HUES6 (cell line): ENCODE measurements around the gene MTARC2.
"Not testable (repeated sequence)": the region's sequence is repeated elsewhere in the genome, so short reads cannot be mapped to it uniquely, and the experiment has no call there.

Source experiments
- H3K27ac ChIP-seq: 2 replicates; pipeline ENCODE4 v1.7.0; 2013; ENCODE audit warnings: low read depth, mild to moderate bottlenecking, low read length, inconsistent platforms
- H3K27me3 ChIP-seq: 2 replicates; pipeline ENCODE4 v1.6.1; 2013; ENCODE audit warnings: low read length; ENCODE audit not compliant: control insufficient read depth, insufficient read depth
- H3K36me3 ChIP-seq: 2 replicates; pipeline ENCODE4 v1.6.1; 2013; ENCODE audit warnings: low read length; ENCODE audit not compliant: control insufficient read depth, insufficient read depth
- H3K4me1 ChIP-seq: 2 replicates; pipeline ENCODE4 v1.6.1; 2013; ENCODE audit warnings: low read length; ENCODE audit not compliant: control insufficient read depth, insufficient read depth
- H3K4me3 ChIP-seq: 2 replicates; pipeline ENCODE4 v1.5.1; 2013; ENCODE audit warnings: low read depth, low read length
- H3K9ac ChIP-seq: one replicate; pipeline ENCODE4 v1.6.1; 2013; ENCODE audit warnings: mild to moderate bottlenecking, low read length
- H3K9me3 ChIP-seq: 2 replicates; pipeline ENCODE4 v1.6.1; 2013; ENCODE audit warnings: low read depth, low read length; ENCODE audit not compliant: control insufficient read depth, insufficient read depth

Gene MTARC2

GRCh38 chr1:220708936-220709801 lies 39.0 kb upstream of the MTARC2 start:
- no peak overlapping the region for H3K9ac ChIP-seq
- H3K4me1 ChIP-seq = peaks cover 7% of the 10 kb centered on the region; the same call in 1 of the 2 replicates
- no peak overlapping the region for H3K27ac ChIP-seq
- no peaks in the 10 kb centered on the region for H3K36me3 ChIP-seq
- peaks cover under 1% of the 10 kb centered on the region; the same call in 1 of the 2 replicates for H3K9me3 ChIP-seq
- no peaks in the 10 kb centered on the region for H3K27me3 ChIP-seq
- no peak overlapping the region for H3K4me3 ChIP-seq

DNA sequence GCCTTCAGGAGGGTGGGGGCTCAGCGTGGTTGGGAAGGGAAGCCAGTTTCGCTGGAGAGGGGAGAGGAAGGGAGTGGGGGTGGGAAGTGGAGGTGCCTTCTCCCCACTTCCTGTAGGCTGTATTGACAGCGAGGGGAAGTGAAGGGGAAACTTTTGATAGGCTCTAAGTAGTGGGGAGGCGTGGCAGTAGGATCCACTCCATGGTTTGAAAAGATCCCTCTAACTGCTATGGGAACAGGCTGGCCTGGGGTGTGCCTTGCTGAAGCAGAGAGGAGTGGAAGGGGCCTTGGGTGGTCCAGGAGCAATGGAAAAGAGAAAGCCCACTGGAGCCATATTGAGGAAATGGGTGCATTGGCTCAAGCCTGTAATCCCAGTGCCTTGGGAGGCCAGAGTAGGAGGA lies 37.8 kb upstream of the MTARC2 start:
- Histone ChIP-seq H3K27ac (no peak overlapping the region), H3K4me3 (no peak overlapping the region), H3K27me3 (no peaks in the 10 kb centered on the region), H3K9me3 (peaks cover 11% of the 10 kb centered on the region), H3K9ac (no peak overlapping the region), H3K36me3 (no peaks in the 10 kb centered on the region), H3K4me1 (peaks cover 7% of the 10 kb centered on the region; the same call in 1 of the 2 replicates)

DNA sequence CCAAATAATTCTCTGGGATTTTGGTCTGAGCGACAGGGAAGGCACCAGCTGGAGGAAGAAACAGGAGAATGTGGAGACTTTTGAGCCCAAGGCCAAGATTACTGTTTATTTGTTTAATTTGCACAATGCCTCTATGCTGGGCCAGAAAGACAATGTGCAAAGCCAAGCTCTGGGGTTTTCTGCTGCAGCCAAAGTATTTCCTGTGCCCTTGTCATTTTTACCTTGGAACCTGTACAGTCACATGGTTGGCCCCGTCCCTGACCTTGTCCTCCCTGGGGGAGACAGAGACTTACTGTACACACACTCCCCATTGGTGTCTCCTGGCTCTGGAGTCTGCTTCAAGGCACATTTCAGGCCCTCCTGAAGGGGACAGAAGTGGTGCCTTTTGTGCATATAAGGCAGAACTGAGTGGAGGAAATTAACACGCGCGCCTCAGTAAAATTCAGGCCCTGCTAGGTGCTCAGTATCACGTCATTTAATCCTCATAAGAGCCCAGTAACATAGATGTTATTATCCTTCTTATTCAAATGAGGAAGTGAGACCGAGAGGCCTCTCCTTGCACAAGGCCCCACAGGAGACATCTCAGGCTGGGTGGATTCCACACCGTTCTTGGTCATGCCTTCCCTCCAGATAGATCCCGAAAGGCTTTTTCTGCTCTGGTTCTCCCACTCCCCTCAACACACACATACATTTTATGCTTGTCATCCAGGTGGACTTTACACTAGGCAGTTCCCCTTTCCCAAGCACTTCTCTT lies 36.9 kb upstream of the MTARC2 start:
- Histone ChIP-seq H3K36me3 (no peaks in the 10 kb centered on the region), H3K4me1 (peaks cover 3% of the 10 kb centered on the region; the same call in 1 of the 2 replicates), H3K9ac (no peak overlapping the region), H3K9me3 (peaks cover 16% of the 10 kb centered on the region), H3K27me3 (no peaks in the 10 kb centered on the region), H3K4me3 (no peak overlapping the region), H3K27ac (no peak overlapping the region)

- not testable (repeated sequence) for H3K27me3 ChIP-seq, H3K9ac ChIP-seq, H3K27ac ChIP-seq, H3K36me3 ChIP-seq, H3K4me3 ChIP-seq, H3K4me1 ChIP-seq
- H3K9me3 ChIP-seq = peaks cover 18% of the 10 kb centered on the region
These were observed 32.1 kb upstream of the MTARC2 start for GRCh38 chr1:220715986-220716385.

GRCh38 chr1:220717800-220718640 lies 30.1 kb upstream of the MTARC2 start:
- Histone ChIP-seq H3K27me3 (no peaks in the 10 kb centered on the region), H3K27ac (no peak overlapping the region), H3K36me3 (no peaks in the 10 kb centered on the region), H3K4me3 (no peak overlapping the region), H3K4me1 (no peaks in the 10 kb centered on the region), H3K9ac (no peak overlapping the region), H3K9me3 (peaks cover 18% of the 10 kb centered on the region)

- not testable (repeated sequence) for H3K27ac ChIP-seq, H3K9me3 ChIP-seq, H3K4me3 ChIP-seq, H3K36me3 ChIP-seq, H3K9ac ChIP-seq, H3K27me3 ChIP-seq, H3K4me1 ChIP-seq
These were observed 26.9 kb upstream of the MTARC2 start for GRCh38 chr1:220721266-220721665.

- H3K9ac ChIP-seq = no peak overlapping the region
- no peaks in the 10 kb centered on the region for H3K27me3 ChIP-seq
- no peak overlapping the region for H3K27ac ChIP-seq
- no peaks in the 10 kb centered on the region for H3K9me3 ChIP-seq
- H3K4me3 ChIP-seq = no peak overlapping the region
- H3K4me1 ChIP-seq = no peaks in the 10 kb centered on the region
- no peaks in the 10 kb centered on the region for H3K36me3 ChIP-seq
These were observed 21.5 kb upstream of the MTARC2 start for GRCh38 chr1:220726634-220727033.

DNA sequence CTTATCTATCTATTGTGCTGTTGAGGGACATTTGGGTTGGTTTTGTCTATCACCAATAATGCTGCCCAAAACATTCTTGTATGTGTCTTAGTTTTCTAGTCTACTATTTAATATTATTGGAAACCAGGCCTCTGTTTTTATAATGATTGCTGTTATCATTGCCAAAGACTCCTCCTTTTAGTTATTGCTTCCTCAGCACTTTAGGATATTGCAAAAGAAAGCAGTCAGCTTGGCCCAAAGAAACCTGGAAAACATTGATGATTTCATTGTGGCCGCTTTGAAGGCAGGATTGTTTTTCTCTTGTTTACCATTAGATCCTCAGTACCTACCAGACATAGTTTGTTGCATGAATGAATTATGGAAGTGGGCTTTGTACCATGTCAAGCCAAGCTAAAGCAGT lies 20.6 kb upstream of the MTARC2 start:
- H3K4me3 ChIP-seq = no peak overlapping the region
- no peak overlapping the region for H3K27ac ChIP-seq
- no peaks in the 10 kb centered on the region for H3K36me3 ChIP-seq
- no peak overlapping the region for H3K9ac ChIP-seq
- H3K27me3 ChIP-seq = no peaks in the 10 kb centered on the region
- no peaks in the 10 kb centered on the region for H3K9me3 ChIP-seq
- no peaks in the 10 kb centered on the region for H3K4me1 ChIP-seq

GRCh38 chr1:220730486-220730885 lies 17.6 kb upstream of the MTARC2 start:
- Histone ChIP-seq H3K9ac (no peak overlapping the region), H3K27ac (no peak overlapping the region), H3K9me3 (no peaks in the 10 kb centered on the region), H3K4me3 (no peak overlapping the region), H3K36me3 (no peaks in the 10 kb centered on the region), H3K4me1 (peaks cover 4% of the 10 kb centered on the region; the same call in 1 of the 2 replicates), H3K27me3 (no peaks in the 10 kb centered on the region)

DNA sequence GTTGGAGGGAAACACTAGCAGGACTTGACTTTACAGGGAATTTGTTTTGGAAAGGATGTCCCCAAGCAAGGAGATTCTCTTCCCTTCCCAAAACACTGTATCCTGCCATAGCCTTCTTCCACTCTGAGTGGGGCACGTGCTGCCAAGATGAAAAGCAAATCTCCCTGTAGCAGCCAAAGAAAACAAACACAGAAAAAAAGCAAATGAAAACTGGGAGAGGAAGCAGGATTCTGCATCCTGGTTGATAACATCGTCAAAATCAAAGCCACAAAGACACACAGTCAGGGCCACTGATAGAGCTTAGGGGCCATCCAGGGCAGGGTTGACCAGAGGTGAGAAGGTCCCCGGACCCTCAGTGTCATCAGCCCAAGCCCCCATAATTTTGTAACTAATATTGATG lies 16.0 kb upstream of the MTARC2 start:
- H3K27me3 ChIP-seq = no peaks in the 10 kb centered on the region
- peaks cover 4% of the 10 kb centered on the region; the same call in 1 of the 2 replicates for H3K4me1 ChIP-seq
- H3K9ac ChIP-seq = no peak overlapping the region
- H3K9me3 ChIP-seq = no peaks in the 10 kb centered on the region
- H3K4me3 ChIP-seq = no peak overlapping the region
- no peak overlapping the region for H3K27ac ChIP-seq
- no peaks in the 10 kb centered on the region for H3K36me3 ChIP-seq
